ENCODE measurements around the gene CYSRT1.

The CYSRT1 gene

GRCh38 chr9:137214620-137215019 lies 10.4 kb upstream of the CYSRT1 start:
- Mint-ChIP-seq H3K9me3 (ENCODE audit: low read depth) (no peaks in the 10 kb centered on the region), H3K27ac (no peak overlapping the region), H3K36me3 (no peaks in the 10 kb centered on the region), H3K4me1 (ENCODE audit: low read depth) (no peaks in the 10 kb centered on the region), H3K4me3 (no peak overlapping the region), H3K27me3 (no peaks in the 10 kb centered on the region)

- no peaks in the 10 kb centered on the region for H3K27me3 Mint-ChIP-seq
- no peak overlapping the region for H3K27ac Mint-ChIP-seq
Measured at GRCh38 chr9:137215196-137215986, 9.6 kb upstream of the CYSRT1 start.

GRCh38 chr9:137216188-137216965 lies 8.6 kb upstream of the CYSRT1 start:
- no peaks in the 10 kb centered on the region for H3K4me1 Mint-ChIP-seq (ENCODE audit: low read depth)
- no peaks in the 10 kb centered on the region for H3K9me3 Mint-ChIP-seq (ENCODE audit: low read depth)
- H3K27me3 Mint-ChIP-seq = no peaks in the 10 kb centered on the region
- no peak overlapping the region for H3K27ac Mint-ChIP-seq
- H3K36me3 Mint-ChIP-seq = no peaks in the 10 kb centered on the region
- no peak overlapping the region for H3K4me3 Mint-ChIP-seq

More at GRCh38 chr9:137215196-137215986, 9.6 kb upstream of the CYSRT1 start:
- Mint-ChIP-seq H3K36me3 (no peaks in the 10 kb centered on the region), H3K4me3 (no peak overlapping the region), H3K4me1 (ENCODE audit: low read depth) (no peaks in the 10 kb centered on the region), H3K9me3 (ENCODE audit: low read depth) (no peaks in the 10 kb centered on the region)

GRCh38 chr9:137217276-137218211 lies 7.4 kb upstream of the CYSRT1 start:
- Mint-ChIP-seq H3K27me3 (no peaks in the 10 kb centered on the region), H3K27ac (no peak overlapping the region), H3K36me3 (no peaks in the 10 kb centered on the region), H3K9me3 (ENCODE audit: low read depth) (no peaks in the 10 kb centered on the region), H3K4me3 (no peak overlapping the region), H3K4me1 (ENCODE audit: low read depth) (no peaks in the 10 kb centered on the region)

GRCh38 chr9:137218212-137218753 lies 6.7 kb upstream of the CYSRT1 start:
- Mint-ChIP-seq H3K4me1 (ENCODE audit: low read depth) (no peaks in the 10 kb centered on the region), H3K27me3 (no peaks in the 10 kb centered on the region), H3K9me3 (ENCODE audit: low read depth) (no peaks in the 10 kb centered on the region), H3K4me3 (no peak overlapping the region), H3K27ac (no peak overlapping the region), H3K36me3 (no peaks in the 10 kb centered on the region)

GRCh38 chr9:137218754-137219271 lies 6.2 kb upstream of the CYSRT1 start:
- Mint-ChIP-seq H3K4me3 (no peak overlapping the region), H3K27me3 (no peaks in the 10 kb centered on the region), H3K36me3 (no peaks in the 10 kb centered on the region), H3K9me3 (ENCODE audit: low read depth) (no peaks in the 10 kb centered on the region), H3K4me1 (ENCODE audit: low read depth) (no peaks in the 10 kb centered on the region), H3K27ac (no peak overlapping the region)

GRCh38 chr9:137219757-137220316 lies 5.1 kb upstream of the CYSRT1 start:
- Mint-ChIP-seq H3K27ac (no peak overlapping the region), H3K27me3 (no peaks in the 10 kb centered on the region), H3K4me1 (ENCODE audit: low read depth) (peaks cover 2% of the 10 kb centered on the region), H3K4me3 (no peak overlapping the region), H3K36me3 (no peaks in the 10 kb centered on the region), H3K9me3 (ENCODE audit: low read depth) (no peaks in the 10 kb centered on the region)

- peaks cover 2% of the 10 kb centered on the region for H3K4me1 Mint-ChIP-seq (ENCODE audit: low read depth)
- peak overlapping the region; percentile 52 for H3K4me3 Mint-ChIP-seq
- no peaks in the 10 kb centered on the region for H3K9me3 Mint-ChIP-seq (ENCODE audit: low read depth)
- no peaks in the 10 kb centered on the region for H3K36me3 Mint-ChIP-seq
- H3K27ac Mint-ChIP-seq = no peak overlapping the region
- H3K27me3 Mint-ChIP-seq = no peaks in the 10 kb centered on the region
Measured at GRCh38 chr9:137220317-137221094, 4.5 kb upstream of the CYSRT1 start.

- H3K9me3 Mint-ChIP-seq (ENCODE audit: low read depth) = no peaks in the 10 kb centered on the region
- H3K4me1 Mint-ChIP-seq (ENCODE audit: low read depth) = peaks cover 2% of the 10 kb centered on the region
- no peak overlapping the region for H3K27ac Mint-ChIP-seq
- peak overlapping the region; percentile 52 for H3K4me3 Mint-ChIP-seq
- H3K36me3 Mint-ChIP-seq = no peaks in the 10 kb centered on the region
- H3K27me3 Mint-ChIP-seq = no peaks in the 10 kb centered on the region
Measured at GRCh38 chr9:137221095-137221505, 3.9 kb upstream of the CYSRT1 start.

GRCh38 chr9:137221506-137222111 lies 3.4 kb upstream of the CYSRT1 start:
- Mint-ChIP-seq H3K9me3 (ENCODE audit: low read depth) (no peaks in the 10 kb centered on the region), H3K27ac (no peak overlapping the region), H3K4me1 (ENCODE audit: low read depth) (peaks cover 2% of the 10 kb centered on the region), H3K36me3 (no peaks in the 10 kb centered on the region), H3K4me3 (no peak overlapping the region), H3K27me3 (no peaks in the 10 kb centered on the region)

- H3K36me3 Mint-ChIP-seq = no peaks in the 10 kb centered on the region
- no peak within 1 kb of the TSS for H3K27ac Mint-ChIP-seq
- H3K27me3 Mint-ChIP-seq = no peaks in the 10 kb centered on the region
- H3K4me1 Mint-ChIP-seq (ENCODE audit: low read depth) = peaks cover 2% of the 10 kb centered on the region
- H3K9me3 Mint-ChIP-seq (ENCODE audit: low read depth) = no peaks in the 10 kb centered on the region
- H3K4me3 Mint-ChIP-seq = peak within 1 kb of the TSS; percentile 80
Measured at GRCh38 chr9:137222190-137223077, 2.5 kb upstream of the CYSRT1 start, which contains the start of gene RNF208. TSS of gene RNF208 (minus strand) at chr9:137222240. CDS start at chr9:137221212, 1,028 bp downstream.
